HCT116 (cell line): ENCODE data around the gene KLF11.

Source experiments
- EZH2 ChIP-seq: fragments of 200-600 bp; sonication (generic); IDR thresholded peaks from 2 replicates; pipeline ENCODE4 v1.6.1; 2017; ENCODE audit warnings: antibody characterized with exemption, mixed run types
- EZH2phosphoT487 ChIP-seq: fragments of 200-600 bp; IDR thresholded peaks from 2 replicates; pipeline ENCODE4 v1.6.1; 2018; ENCODE audit warnings: antibody characterized with exemption, borderline replicate concordance
- RAD21 ChIP-seq: IDR thresholded peaks from 2 replicates; pipeline ENCODE4 v1.6.1; 2012; ENCODE audit warnings: low read depth, mild to moderate bottlenecking
- YY1 ChIP-seq: IDR thresholded peaks from 2 replicates; pipeline ENCODE4 v1.6.1; 2011; ENCODE audit warnings: low read length, low read depth, moderate library complexity, mild to moderate bottlenecking; ENCODE audit not compliant: insufficient replicate concordance; ENCODE audit errors: extremely low read depth
- ZNF274 ChIP-seq: fragments of 200-500 bp; sonication (Bioruptor generic); IDR thresholded peaks from 2 replicates; pipeline ENCODE4 v1.6.1; 2014; ENCODE audit warnings: mild to moderate bottlenecking, low read depth, low read length, inconsistent platforms
- TF ChIP-seq, protein P1 (sequence below): IDR thresholded peaks from 2 replicates; pipeline ENCODE4 v1.6.1; 2011; ENCODE audit warnings: mild to moderate bottlenecking, low read length, moderate library complexity; ENCODE audit not compliant: insufficient replicate concordance; ENCODE audit errors: extremely low read depth
- TF ChIP-seq, protein P2 (sequence below), 3 experiments: fragments of 200-600 bp in 1 of 3; sonication (generic) in 1 of 3; IDR thresholded peaks in 2 of 3; conservative IDR thresholded peaks in 1 of 3; 2 replicates each; pipeline ENCODE4 v1.5.1; 2012 to 2017; ENCODE audit warnings: low read depth in 2 of 3, low read length in 2 of 3, antibody characterized with exemption in 1 of 3, borderline replicate concordance in 1 of 3, control low read depth in 1 of 3, mild to moderate bottlenecking in 1 of 3, mixed read lengths in 1 of 3, mixed run types in 1 of 3, moderate library complexity in 1 of 3; ENCODE audit not compliant: insufficient read depth in 1 of 3

GRCh38 chr2:10043906-10044601 is 704 bp downstream of the KLF11 start:
- TF ChIP-seq EZH2 = no peak
- TF ChIP-seq, protein P1, sequence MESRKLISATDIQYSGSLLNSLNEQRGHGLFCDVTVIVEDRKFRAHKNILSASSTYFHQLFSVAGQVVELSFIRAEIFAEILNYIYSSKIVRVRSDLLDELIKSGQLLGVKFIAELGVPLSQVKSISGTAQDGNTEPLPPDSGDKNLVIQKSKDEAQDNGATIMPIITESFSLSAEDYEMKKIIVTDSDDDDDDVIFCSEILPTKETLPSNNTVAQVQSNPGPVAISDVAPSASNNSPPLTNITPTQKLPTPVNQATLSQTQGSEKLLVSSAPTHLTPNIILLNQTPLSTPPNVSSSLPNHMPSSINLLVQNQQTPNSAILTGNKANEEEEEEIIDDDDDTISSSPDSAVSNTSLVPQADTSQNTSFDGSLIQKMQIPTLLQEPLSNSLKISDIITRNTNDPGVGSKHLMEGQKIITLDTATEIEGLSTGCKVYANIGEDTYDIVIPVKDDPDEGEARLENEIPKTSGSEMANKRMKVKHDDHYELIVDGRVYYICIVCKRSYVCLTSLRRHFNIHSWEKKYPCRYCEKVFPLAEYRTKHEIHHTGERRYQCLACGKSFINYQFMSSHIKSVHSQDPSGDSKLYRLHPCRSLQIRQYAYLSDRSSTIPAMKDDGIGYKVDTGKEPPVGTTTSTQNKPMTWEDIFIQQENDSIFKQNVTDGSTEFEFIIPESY = no peak
- no peak for TF ChIP-seq ZNF274
- TF ChIP-seq YY1 = no peak
- no peak for TF ChIP-seq EZH2phosphoT487
- TF ChIP-seq, protein P2, sequence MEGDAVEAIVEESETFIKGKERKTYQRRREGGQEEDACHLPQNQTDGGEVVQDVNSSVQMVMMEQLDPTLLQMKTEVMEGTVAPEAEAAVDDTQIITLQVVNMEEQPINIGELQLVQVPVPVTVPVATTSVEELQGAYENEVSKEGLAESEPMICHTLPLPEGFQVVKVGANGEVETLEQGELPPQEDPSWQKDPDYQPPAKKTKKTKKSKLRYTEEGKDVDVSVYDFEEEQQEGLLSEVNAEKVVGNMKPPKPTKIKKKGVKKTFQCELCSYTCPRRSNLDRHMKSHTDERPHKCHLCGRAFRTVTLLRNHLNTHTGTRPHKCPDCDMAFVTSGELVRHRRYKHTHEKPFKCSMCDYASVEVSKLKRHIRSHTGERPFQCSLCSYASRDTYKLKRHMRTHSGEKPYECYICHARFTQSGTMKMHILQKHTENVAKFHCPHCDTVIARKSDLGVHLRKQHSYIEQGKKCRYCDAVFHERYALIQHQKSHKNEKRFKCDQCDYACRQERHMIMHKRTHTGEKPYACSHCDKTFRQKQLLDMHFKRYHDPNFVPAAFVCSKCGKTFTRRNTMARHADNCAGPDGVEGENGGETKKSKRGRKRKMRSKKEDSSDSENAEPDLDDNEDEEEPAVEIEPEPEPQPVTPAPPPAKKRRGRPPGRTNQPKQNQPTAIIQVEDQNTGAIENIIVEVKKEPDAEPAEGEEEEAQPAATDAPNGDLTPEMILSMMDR (IDR thresholded peaks at IDR 0.05 in 2 of 3, conservative IDR thresholded peaks at IDR 0.05 in 1 of 3; ENCODE audit: borderline replicate concordance in 1 of 3, insufficient read depth in 1 of 3, low read depth in 2 of 3, low read length in 2 of 3) = no peak
- no peak for TF ChIP-seq RAD21
